ENCODE results near the gene MAP2K2.

DNA sequence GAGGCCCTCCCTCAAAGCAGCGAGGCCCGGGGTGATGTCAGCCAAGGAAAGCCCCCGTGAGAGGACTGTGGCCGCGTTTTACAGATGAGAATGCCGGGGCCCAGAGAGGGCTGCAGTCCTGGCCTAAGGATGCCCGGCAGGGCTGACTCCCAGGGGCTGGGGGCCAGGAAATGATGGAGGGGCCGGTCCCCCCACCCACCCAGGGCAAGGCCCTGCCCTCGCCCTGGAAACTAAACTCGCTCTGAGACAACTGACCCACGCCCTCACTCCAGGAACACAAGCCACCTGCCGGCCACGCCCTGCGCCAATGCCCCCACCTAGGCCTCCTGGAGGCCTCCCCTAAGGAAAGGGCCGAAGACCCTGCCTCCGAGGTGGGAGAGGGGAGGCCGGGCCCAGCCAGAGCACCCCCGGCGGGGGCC lies 64.5 kb downstream of the MAP2K2 start:
- TF ChIP-seq, protein P1, sequence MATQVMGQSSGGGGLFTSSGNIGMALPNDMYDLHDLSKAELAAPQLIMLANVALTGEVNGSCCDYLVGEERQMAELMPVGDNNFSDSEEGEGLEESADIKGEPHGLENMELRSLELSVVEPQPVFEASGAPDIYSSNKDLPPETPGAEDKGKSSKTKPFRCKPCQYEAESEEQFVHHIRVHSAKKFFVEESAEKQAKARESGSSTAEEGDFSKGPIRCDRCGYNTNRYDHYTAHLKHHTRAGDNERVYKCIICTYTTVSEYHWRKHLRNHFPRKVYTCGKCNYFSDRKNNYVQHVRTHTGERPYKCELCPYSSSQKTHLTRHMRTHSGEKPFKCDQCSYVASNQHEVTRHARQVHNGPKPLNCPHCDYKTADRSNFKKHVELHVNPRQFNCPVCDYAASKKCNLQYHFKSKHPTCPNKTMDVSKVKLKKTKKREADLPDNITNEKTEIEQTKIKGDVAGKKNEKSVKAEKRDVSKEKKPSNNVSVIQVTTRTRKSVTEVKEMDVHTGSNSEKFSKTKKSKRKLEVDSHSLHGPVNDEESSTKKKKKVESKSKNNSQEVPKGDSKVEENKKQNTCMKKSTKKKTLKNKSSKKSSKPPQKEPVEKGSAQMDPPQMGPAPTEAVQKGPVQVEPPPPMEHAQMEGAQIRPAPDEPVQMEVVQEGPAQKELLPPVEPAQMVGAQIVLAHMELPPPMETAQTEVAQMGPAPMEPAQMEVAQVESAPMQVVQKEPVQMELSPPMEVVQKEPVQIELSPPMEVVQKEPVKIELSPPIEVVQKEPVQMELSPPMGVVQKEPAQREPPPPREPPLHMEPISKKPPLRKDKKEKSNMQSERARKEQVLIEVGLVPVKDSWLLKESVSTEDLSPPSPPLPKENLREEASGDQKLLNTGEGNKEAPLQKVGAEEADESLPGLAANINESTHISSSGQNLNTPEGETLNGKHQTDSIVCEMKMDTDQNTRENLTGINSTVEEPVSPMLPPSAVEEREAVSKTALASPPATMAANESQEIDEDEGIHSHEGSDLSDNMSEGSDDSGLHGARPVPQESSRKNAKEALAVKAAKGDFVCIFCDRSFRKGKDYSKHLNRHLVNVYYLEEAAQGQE (IDR thresholded peaks at IDR 0.05), result no peak
- TF ChIP-seq, protein P2, sequence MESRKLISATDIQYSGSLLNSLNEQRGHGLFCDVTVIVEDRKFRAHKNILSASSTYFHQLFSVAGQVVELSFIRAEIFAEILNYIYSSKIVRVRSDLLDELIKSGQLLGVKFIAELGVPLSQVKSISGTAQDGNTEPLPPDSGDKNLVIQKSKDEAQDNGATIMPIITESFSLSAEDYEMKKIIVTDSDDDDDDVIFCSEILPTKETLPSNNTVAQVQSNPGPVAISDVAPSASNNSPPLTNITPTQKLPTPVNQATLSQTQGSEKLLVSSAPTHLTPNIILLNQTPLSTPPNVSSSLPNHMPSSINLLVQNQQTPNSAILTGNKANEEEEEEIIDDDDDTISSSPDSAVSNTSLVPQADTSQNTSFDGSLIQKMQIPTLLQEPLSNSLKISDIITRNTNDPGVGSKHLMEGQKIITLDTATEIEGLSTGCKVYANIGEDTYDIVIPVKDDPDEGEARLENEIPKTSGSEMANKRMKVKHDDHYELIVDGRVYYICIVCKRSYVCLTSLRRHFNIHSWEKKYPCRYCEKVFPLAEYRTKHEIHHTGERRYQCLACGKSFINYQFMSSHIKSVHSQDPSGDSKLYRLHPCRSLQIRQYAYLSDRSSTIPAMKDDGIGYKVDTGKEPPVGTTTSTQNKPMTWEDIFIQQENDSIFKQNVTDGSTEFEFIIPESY (IDR thresholded peaks at IDR 0.05), result no peak

Data from liver (tissue), 1 donor.